NCI-H2196 (cell line): ENCODE measurements around the gene EVC2.

Experiments used
- DNase-seq: peaks from one replicate; lab custom pipeline; 2025; ENCODE audit not compliant: unreplicated experiment; lab: John Stamatoyannopoulos, UW

EVC2 gene

GRCh38 chr4:5572114-5572513 lies 136.2 kb downstream of the EVC2 start:
- no peak for DNase-seq

- no peak for DNase-seq
These were observed 136.7 kb downstream of the EVC2 start for GRCh38 chr4:5571646-5572045.

- DNase-seq = no peak
These were observed 138.9 kb downstream of the EVC2 start for GRCh38 chr4:5569451-5569850.

- DNase-seq = no peak
These were observed 139.4 kb downstream of the EVC2 start for GRCh38 chr4:5568931-5569330.

- no peak for DNase-seq
These were observed 140.0 kb downstream of the EVC2 start for GRCh38 chr4:5568336-5568735.

GRCh38 chr4:5566991-5567390 lies 141.4 kb downstream of the EVC2 start:
- no peak for DNase-seq

GRCh38 chr4:5566526-5566925 lies 141.8 kb downstream of the EVC2 start:
- no peak for DNase-seq

- no peak for DNase-seq
These were observed 144.5 kb downstream of the EVC2 start for GRCh38 chr4:5563856-5564255.

- no peak for DNase-seq
These were observed 145.9 kb downstream of the EVC2 start for GRCh38 chr4:5562476-5562875.

- no peak for DNase-seq
These were observed 147.1 kb downstream of the EVC2 start for GRCh38 chr4:5561286-5561685.

- no peak for DNase-seq
These were observed 149.9 kb downstream of the EVC2 start for GRCh38 chr4:5558502-5558901.

GRCh38 chr4:5554376-5554775 lies 154.0 kb downstream of the EVC2 start:
- DNase-seq = no peak

GRCh38 chr4:5553801-5554200 lies 154.6 kb downstream of the EVC2 start:
- no peak for DNase-seq

GRCh38 chr4:5552451-5552850 lies 155.9 kb downstream of the EVC2 start:
- DNase-seq = no peak

GRCh38 chr4:5547651-5548249 lies 160.6 kb downstream of the EVC2 start:
- no peak for DNase-seq

- DNase-seq = no peak
These were observed 163.1 kb downstream of the EVC2 start for GRCh38 chr4:5545271-5545670.

GRCh38 chr4:5544762-5545161 lies 163.6 kb downstream of the EVC2 start:
- DNase-seq = no peak

- DNase-seq = no peak
These were observed 164.7 kb downstream of the EVC2 start for GRCh38 chr4:5543681-5544080.

- DNase-seq = no peak
These were observed 167.2 kb downstream of the EVC2 start for GRCh38 chr4:5541169-5541568.

- DNase-seq = no peak
These were observed 168.8 kb downstream of the EVC2 start for GRCh38 chr4:5539584-5539983.

- no peak for DNase-seq
These were observed 176.3 kb downstream of the EVC2 start for GRCh38 chr4:5532100-5532499.

- DNase-seq = no peak
These were observed 180.3 kb downstream of the EVC2 start for GRCh38 chr4:5528031-5528436.

GRCh38 chr4:5527211-5527610 lies 181.1 kb downstream of the EVC2 start:
- no peak for DNase-seq
